Measurements from ENCODE around the gene COLGALT1. TPM values are rescaled to one million over a fixed set of nuclear protein-coding genes. Genes with fewer than 3 reads are reported as not detected.

The COLGALT1 gene
- total and polyA plus RNA-seq, 10 of the 15 experiments (the other 5 are each of a cell fraction or from before 2014, with no cell fraction given), result 1.2 to 78.8 (median 29.8) TPM

DNA sequence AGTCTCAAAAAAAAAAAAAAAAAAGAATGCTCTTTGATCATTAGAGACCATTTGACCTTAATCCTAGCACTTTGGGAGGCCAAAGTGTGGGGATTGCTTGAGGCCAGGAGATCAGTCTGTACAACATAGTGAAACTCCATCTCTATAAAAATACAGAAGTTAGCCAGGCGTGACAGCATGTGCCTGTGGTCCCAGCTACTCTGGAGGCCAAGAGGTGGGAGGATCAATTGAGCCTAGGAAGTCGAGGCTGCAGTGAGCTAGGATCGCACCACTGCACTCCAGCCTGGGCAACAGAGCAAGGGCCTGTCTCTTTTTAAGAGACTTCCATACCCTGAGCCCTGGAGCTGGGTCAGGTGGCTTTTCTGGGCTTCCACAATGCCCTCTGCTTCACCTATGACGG, 11.5 kb upstream of the COLGALT1 start:
- Histone ChIP-seq H3K79me2 (ENCODE audit: control insufficient read depth, insufficient read depth, low read length) (no peaks in the 10 kb centered on the region), H2AFZ (ENCODE audit: control insufficient read depth, low read depth, low read length) (no peak overlapping the region), H4K20me1 (ENCODE audit: control insufficient read depth, insufficient read depth) (no peaks in the 10 kb centered on the region), H3K27ac (ENCODE audit: control insufficient read depth, insufficient read depth) (no peak overlapping the region), H3K9me3 (replicated peaks; ENCODE audit: control insufficient read depth, insufficient read depth, low read length) (no peaks in the 10 kb centered on the region; the same call in 2 of the 3 replicates), H3K9ac (ENCODE audit: control insufficient read depth, insufficient read depth, low read length) (no peak overlapping the region), H3K36me3 (ENCODE audit: control insufficient read depth in 2 of 2, insufficient read depth in 2 of 2, low read length in 1 of 2) (no peaks in the 10 kb centered on the region), H3K4me3 (no peak overlapping the region), H3K4me2 (ENCODE audit: control insufficient read depth, insufficient read depth) (no peak overlapping the region), H3K4me1 (ENCODE audit: control insufficient read depth, insufficient read depth, low read length) (peaks cover 13% of the 10 kb centered on the region), H3K27me3 (replicated peaks in 1 of 2; ENCODE audit: control insufficient read depth in 2 of 2, insufficient read depth in 2 of 2, low read length in 1 of 2) (no peaks in the 10 kb centered on the region)
- TF ChIP-seq KLF5 (IDR thresholded peaks at IDR 0.05; ENCODE audit: partially characterized antibody) (no peak), NFIC (IDR thresholded peaks at IDR 0.05; ENCODE audit: low read depth, low read length) (no peak), MTA2 (IDR thresholded peaks at IDR 0.05; ENCODE audit: low read depth) (no peak), BHLHE40 (IDR thresholded peaks at IDR 0.05; ENCODE audit: borderline replicate concordance in 1 of 2, low read depth in 2 of 2, low read length in 1 of 2) (peak in 1 of 2 experiments; percentile 29; a peak in 1 of 4 replicates), ZBTB40 (IDR thresholded peaks at IDR 0.05; ENCODE audit: borderline replicate concordance) (no peak)
- TF ChIP-seq, protein P1, sequence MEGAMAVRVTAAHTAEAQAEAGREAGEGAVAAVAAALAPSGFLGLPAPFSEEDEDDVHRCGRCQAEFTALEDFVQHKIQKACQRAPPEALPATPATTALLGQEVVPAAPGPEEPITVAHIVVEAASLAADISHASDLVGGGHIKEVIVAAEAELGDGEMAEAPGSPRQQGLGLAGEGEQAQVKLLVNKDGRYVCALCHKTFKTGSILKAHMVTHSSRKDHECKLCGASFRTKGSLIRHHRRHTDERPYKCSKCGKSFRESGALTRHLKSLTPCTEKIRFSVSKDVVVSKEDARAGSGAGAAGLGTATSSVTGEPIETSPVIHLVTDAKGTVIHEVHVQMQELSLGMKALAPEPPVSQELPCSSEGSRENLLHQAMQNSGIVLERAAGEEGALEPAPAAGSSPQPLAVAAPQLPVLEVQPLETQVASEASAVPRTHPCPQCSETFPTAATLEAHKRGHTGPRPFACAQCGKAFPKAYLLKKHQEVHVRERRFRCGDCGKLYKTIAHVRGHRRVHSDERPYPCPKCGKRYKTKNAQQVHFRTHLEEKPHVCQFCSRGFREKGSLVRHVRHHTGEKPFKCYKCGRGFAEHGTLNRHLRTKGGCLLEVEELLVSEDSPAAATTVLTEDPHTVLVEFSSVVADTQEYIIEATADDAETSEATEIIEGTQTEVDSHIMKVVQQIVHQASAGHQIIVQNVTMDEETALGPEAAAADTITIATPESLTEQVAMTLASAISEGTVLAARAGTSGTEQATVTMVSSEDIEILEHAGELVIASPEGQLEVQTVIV (IDR thresholded peaks at IDR 0.05; ENCODE audit: borderline replicate concordance, partially characterized antibody), result no peak
- TF ChIP-seq, protein P2, sequence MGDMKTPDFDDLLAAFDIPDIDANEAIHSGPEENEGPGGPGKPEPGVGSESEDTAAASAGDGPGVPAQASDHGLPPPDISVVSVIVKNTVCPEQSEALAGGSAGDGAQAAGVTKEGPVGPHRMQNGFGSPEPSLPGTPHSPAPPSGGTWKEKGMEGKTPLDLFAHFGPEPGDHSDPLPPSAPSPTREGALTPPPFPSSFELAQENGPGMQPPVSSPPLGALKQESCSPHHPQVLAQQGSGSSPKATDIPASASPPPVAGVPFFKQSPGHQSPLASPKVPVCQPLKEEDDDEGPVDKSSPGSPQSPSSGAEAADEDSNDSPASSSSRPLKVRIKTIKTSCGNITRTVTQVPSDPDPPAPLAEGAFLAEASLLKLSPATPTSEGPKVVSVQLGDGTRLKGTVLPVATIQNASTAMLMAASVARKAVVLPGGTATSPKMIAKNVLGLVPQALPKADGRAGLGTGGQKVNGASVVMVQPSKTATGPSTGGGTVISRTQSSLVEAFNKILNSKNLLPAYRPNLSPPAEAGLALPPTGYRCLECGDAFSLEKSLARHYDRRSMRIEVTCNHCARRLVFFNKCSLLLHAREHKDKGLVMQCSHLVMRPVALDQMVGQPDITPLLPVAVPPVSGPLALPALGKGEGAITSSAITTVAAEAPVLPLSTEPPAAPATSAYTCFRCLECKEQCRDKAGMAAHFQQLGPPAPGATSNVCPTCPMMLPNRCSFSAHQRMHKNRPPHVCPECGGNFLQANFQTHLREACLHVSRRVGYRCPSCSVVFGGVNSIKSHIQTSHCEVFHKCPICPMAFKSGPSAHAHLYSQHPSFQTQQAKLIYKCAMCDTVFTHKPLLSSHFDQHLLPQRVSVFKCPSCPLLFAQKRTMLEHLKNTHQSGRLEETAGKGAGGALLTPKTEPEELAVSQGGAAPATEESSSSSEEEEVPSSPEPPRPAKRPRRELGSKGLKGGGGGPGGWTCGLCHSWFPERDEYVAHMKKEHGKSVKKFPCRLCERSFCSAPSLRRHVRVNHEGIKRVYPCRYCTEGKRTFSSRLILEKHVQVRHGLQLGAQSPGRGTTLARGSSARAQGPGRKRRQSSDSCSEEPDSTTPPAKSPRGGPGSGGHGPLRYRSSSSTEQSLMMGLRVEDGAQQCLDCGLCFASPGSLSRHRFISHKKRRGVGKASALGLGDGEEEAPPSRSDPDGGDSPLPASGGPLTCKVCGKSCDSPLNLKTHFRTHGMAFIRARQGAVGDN (IDR thresholded peaks at IDR 0.05), result no peak
- SMC1A ChIA-PET (ENCODE audit: uncharacterized antibody, unreplicated experiment), result interaction anchor here (0.8 kb wide), 1 partner anchor 28 kb away, joined by 3 read pairs; no protein-coding TSS in a partner anchor
- BruUV-seq (replicated peaks), result no TSS peak
- in situ Hi-C loops (cut with MboI), result no loop called here
- ATAC-seq (no peak), FAIRE-seq (no peak), DNase-seq (ENCODE audit: low read depth, low spot score) (no peak)
- CTCF ChIA-PET, result interaction anchor here (0.9 kb wide), 1 partner anchor 30 kb away, joined by 3 read pairs; no protein-coding TSS in a partner anchor
- RAD21 ChIA-PET (ENCODE audit: unreplicated experiment), result interaction anchor here (0.6 kb wide), 1 partner anchor 393 kb away, joined by 4 read pairs; no protein-coding TSS in a partner anchor
- 36% methylated on average over 4 of the region's 4 CpGs for WGBS (ENCODE audit: insufficient coverage, insufficient replicate concordance, low lambda C conversion rate, missing lambda C conversion rate)
- POLR2A ChIA-PET, result interaction anchor here (0.6 to 1.1 kb wide), 3 partner anchors 8 to 9 kb away, joined by 3 to 6 read pairs (median 3); no protein-coding TSS in a partner anchor
- intact Hi-C loops (cut with micrococcal nuclease; ENCODE audit: unreplicated experiment), result no loop called here

All from GM12878 (cell line).